Ascending aorta (tissue), 2 donors: ENCODE results near the gene ISX. TPM values are rescaled to one million over a fixed set of nuclear protein-coding genes. Genes with fewer than 3 reads are reported as not detected.

Experiments used
- DNase-seq, 2 donors: peaks; one replicate each; pipeline ENCODE4 v3.0.0-alpha.2; 2019; ENCODE audit warnings: low spot score in 2 of 2
- H3K27ac ChIP-seq, 2 donors: fragments of 200-600 bp; sonication (generic); one replicate each; pipeline ENCODE4 v1.5.1; 2016 to 2017; ENCODE audit warnings: mild to moderate bottlenecking in 1 of 2
- H3K27me3 ChIP-seq: fragments of 200-600 bp; sonication (generic); one replicate; pipeline ENCODE4 v1.5.1; 2017
- H3K36me3 ChIP-seq, 2 donors: fragments of 200-600 bp; sonication (generic); one replicate each; pipeline ENCODE4 v1.5.1; 2016
- H3K4me1 ChIP-seq, 2 donors: fragments of 200-600 bp; sonication (generic); one replicate each; pipeline ENCODE4 v1.5.1; 2016 to 2017; ENCODE audit warnings: mild to moderate bottlenecking in 1 of 2
- H3K4me3 ChIP-seq, 2 donors: fragments of 200-600 bp; sonication (generic); one replicate each; pipeline ENCODE4 v1.5.1; 2016 to 2017; ENCODE audit warnings: mild to moderate bottlenecking in 1 of 2
- H3K9me3 ChIP-seq, 2 donors: fragments of 200-600 bp; sonication (generic); one replicate each; pipeline ENCODE4 v1.5.1; 2016
- intact Hi-C: fragments of 100-400 bp; cut with DNase I; formaldehyde crosslinking; loops from one replicate; pipeline ENCODE4 v1.15.1; 2023
- total RNA-seq: library from RNA; depleted of rRNA; stranded (reverse); fragments of >200 nt; gene quantifications from one replicate; pipeline ENCODE4 v1.1.0, GENCODE V29; 2016
- TF ChIP-seq, protein P1 (sequence below), 3 experiments: fragments of 200-600 bp in 2 of 3; fragments of 450-650 bp in 1 of 3; sonication (generic) in 2 of 3; IDR thresholded peaks; one replicate each; pipeline ENCODE4 v1.5.1; 2016 to 2019; ENCODE audit warnings: antibody characterized with exemption in 3 of 3, mild to moderate bottlenecking in 1 of 3, moderate library complexity in 1 of 3

Gene ISX
- total RNA-seq, 1 donor from 2014 or later: not detected

GRCh38 chr22:35037089-35037488 is 28.9 kb upstream of the ISX start:
- Histone ChIP-seq H3K36me3 (no peaks in the 10 kb centered on the region), H3K4me1 (no peaks in the 10 kb centered on the region), H3K27me3 (no peaks in the 10 kb centered on the region), H3K9me3 (no peaks in the 10 kb centered on the region), H3K4me3 (no peak overlapping the region), H3K27ac (no peak overlapping the region)
- peak in 1 of 2 donors; percentile 22 for DNase-seq
- intact Hi-C loops: no loop called here
- TF ChIP-seq, protein P1, sequence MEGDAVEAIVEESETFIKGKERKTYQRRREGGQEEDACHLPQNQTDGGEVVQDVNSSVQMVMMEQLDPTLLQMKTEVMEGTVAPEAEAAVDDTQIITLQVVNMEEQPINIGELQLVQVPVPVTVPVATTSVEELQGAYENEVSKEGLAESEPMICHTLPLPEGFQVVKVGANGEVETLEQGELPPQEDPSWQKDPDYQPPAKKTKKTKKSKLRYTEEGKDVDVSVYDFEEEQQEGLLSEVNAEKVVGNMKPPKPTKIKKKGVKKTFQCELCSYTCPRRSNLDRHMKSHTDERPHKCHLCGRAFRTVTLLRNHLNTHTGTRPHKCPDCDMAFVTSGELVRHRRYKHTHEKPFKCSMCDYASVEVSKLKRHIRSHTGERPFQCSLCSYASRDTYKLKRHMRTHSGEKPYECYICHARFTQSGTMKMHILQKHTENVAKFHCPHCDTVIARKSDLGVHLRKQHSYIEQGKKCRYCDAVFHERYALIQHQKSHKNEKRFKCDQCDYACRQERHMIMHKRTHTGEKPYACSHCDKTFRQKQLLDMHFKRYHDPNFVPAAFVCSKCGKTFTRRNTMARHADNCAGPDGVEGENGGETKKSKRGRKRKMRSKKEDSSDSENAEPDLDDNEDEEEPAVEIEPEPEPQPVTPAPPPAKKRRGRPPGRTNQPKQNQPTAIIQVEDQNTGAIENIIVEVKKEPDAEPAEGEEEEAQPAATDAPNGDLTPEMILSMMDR (IDR thresholded peaks at IDR 0.05): no peak

DNA sequence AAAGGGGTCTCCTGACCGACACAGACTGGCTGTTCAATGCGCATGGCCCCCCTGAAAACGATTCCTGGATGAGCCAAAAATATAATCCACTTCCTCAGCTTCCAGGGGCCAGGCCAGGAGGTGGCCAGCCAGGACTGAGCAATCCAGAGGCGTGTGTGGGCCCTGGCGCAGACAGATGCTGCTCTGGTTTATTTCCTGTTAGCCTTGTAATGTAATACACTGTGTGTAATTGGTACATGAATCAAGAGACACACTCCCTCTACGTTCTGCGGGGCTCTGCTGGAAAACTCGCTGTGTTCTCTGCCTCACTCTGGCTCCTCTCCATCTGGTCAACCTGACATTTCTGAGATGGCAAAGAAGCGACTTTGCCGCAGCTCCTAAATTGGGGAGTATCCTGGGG is 26.3 kb upstream of the ISX start:
- Histone ChIP-seq H3K36me3 (no peaks in the 10 kb centered on the region), H3K4me1 (no peaks in the 10 kb centered on the region), H3K27me3 (no peaks in the 10 kb centered on the region), H3K27ac (no peak overlapping the region), H3K9me3 (no peaks in the 10 kb centered on the region), H3K4me3 (no peak overlapping the region)
- TF ChIP-seq, protein P1 (IDR thresholded peaks at IDR 0.05): no peak
- intact Hi-C loops: no loop called here
- peak in 1 of 2 donors; percentile 38 for DNase-seq

GRCh38 chr22:35043252-35043933 is 22.6 kb upstream of the ISX start:
- H3K4me3 ChIP-seq: no peak overlapping the region
- no peaks in the 10 kb centered on the region for H3K27me3 ChIP-seq
- TF ChIP-seq, protein P1 (IDR thresholded peaks at IDR 0.05): no peak
- intact Hi-C loops: no loop called here
- no peak overlapping the region for H3K27ac ChIP-seq
- no peaks in the 10 kb centered on the region for H3K4me1 ChIP-seq
- no peaks in the 10 kb centered on the region for H3K36me3 ChIP-seq
- no peak for DNase-seq
- no peaks in the 10 kb centered on the region for H3K9me3 ChIP-seq

DNA sequence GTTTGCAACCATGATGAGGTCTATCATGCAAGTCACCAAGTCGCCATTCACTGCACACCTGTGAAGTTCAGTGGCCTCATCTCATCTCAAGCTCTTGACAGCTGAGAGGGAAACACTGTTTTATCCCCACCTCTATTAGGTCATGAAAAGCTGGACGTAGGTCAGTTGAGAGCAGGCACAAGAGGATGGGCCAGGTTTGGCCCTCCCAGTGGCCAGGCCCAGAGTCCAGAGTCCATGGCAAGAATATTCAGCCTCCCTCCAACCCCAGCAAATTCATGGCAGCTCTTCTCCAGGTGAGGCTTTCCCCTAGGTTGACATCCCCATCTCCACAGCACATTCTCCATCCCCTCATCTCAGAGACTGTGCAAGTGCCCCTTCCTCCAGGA is 22.0 kb upstream of the ISX start:
- Histone ChIP-seq H3K4me3 (no peak overlapping the region), H3K27ac (no peak overlapping the region), H3K36me3 (no peaks in the 10 kb centered on the region), H3K4me1 (no peaks in the 10 kb centered on the region), H3K9me3 (no peaks in the 10 kb centered on the region), H3K27me3 (no peaks in the 10 kb centered on the region)
- no peak for DNase-seq
- TF ChIP-seq, protein P1 (IDR thresholded peaks at IDR 0.05): no peak
- intact Hi-C loops: no loop called here

- no peak for DNase-seq
- H3K27me3 ChIP-seq: no peaks in the 10 kb centered on the region
- H3K4me1 ChIP-seq: no peaks in the 10 kb centered on the region
- intact Hi-C loops: no loop called here
- no peaks in the 10 kb centered on the region for H3K36me3 ChIP-seq
- no peaks in the 10 kb centered on the region for H3K9me3 ChIP-seq
- TF ChIP-seq, protein P1 (IDR thresholded peaks at IDR 0.05): no peak
- H3K27ac ChIP-seq: no peak overlapping the region
- H3K4me3 ChIP-seq: no peak overlapping the region
Observed at GRCh38 chr22:35044607-35045390, 21.2 kb upstream of the ISX start.
